ENCODE results near the gene NID1.

Gene NID1

GRCh38 chr1:236066828-236067386, 2.0 kb upstream of the NID1 start:
- Mint-ChIP-seq H3K9me3 (no peaks in the 10 kb centered on the region), H3K36me3 (ENCODE audit: insufficient read depth) (no peaks in the 10 kb centered on the region), H3K27ac (no peak overlapping the region), H3K4me3 (peak overlapping the region; percentile 3 to 18), H3K4me1 (ENCODE audit: low read depth in 2 of 2) (peaks cover 14 to 16% of the 10 kb centered on the region in 2 donors), H3K27me3 (peaks cover 20 to 57% of the 10 kb centered on the region in 2 donors)
- ATAC-seq (replicated peaks) = peak; percentile 91
- peak; percentile 51 to 63 (median 58) for DNase-seq

GRCh38 chr1:236066054-236066453, 1.2 kb upstream of the NID1 start:
- Mint-ChIP-seq H3K4me1 (ENCODE audit: low read depth in 2 of 2) (peaks cover 14 to 16% of the 10 kb centered on the region in 2 donors), H3K27ac (no peak overlapping the region), H3K36me3 (ENCODE audit: insufficient read depth) (no peaks in the 10 kb centered on the region), H3K4me3 (peak overlapping the region in 1 of 2 donors; percentile 49), H3K27me3 (peaks cover 20 to 58% of the 10 kb centered on the region in 2 donors), H3K9me3 (no peaks in the 10 kb centered on the region)
- DNase-seq (no peak), ATAC-seq (replicated peaks) (no peak)

GRCh38 chr1:236065509-236066005, 667 bp upstream of the NID1 start:
- Mint-ChIP-seq H3K36me3 (ENCODE audit: insufficient read depth) (no peaks in the 10 kb centered on the region), H3K4me1 (ENCODE audit: low read depth in 2 of 2) (peaks cover 14 to 16% of the 10 kb centered on the region in 2 donors), H3K9me3 (no peaks in the 10 kb centered on the region), H3K27ac (no peak overlapping the region), H3K4me3 (peak overlapping the region; percentile 49 to 62), H3K27me3 (peaks cover 20 to 58% of the 10 kb centered on the region in 2 donors)
- ATAC-seq (replicated peaks) (no peak), DNase-seq (no peak)

GRCh38 chr1:236063919-236064673, 794 bp downstream of the NID1 start:
- Mint-ChIP-seq H3K27ac (no peak overlapping the region), H3K4me1 (ENCODE audit: low read depth in 2 of 2) (peaks cover 14 to 16% of the 10 kb centered on the region in 2 donors), H3K27me3 (peaks cover 14 to 60% of the 10 kb centered on the region in 2 donors), H3K4me3 (peak overlapping the region; percentile 63 to 68), H3K9me3 (no peaks in the 10 kb centered on the region), H3K36me3 (ENCODE audit: insufficient read depth) (no peaks in the 10 kb centered on the region)
- no peak for ATAC-seq (replicated peaks)
- DNase-seq = no peak

GRCh38 chr1:236063551-236063918, 1.4 kb downstream of the NID1 start:
- Mint-ChIP-seq H3K4me3 (peak overlapping the region; percentile 63 to 68), H3K4me1 (ENCODE audit: low read depth in 2 of 2) (peaks cover 14 to 17% of the 10 kb centered on the region in 2 donors), H3K36me3 (ENCODE audit: insufficient read depth) (no peaks in the 10 kb centered on the region), H3K9me3 (no peaks in the 10 kb centered on the region), H3K27ac (no peak overlapping the region), H3K27me3 (peaks cover 14 to 60% of the 10 kb centered on the region in 2 donors)
- DNase-seq (no peak), ATAC-seq (replicated peaks) (no peak)

GRCh38 chr1:236060286-236060685, 4.6 kb downstream of the NID1 start:
- H3K9me3 Mint-ChIP-seq = no peaks in the 10 kb centered on the region
- H3K36me3 Mint-ChIP-seq (ENCODE audit: insufficient read depth) = no peaks in the 10 kb centered on the region
- no peak for ATAC-seq (replicated peaks)
- H3K4me1 Mint-ChIP-seq (ENCODE audit: low read depth in 2 of 2) = peaks cover 2 to 6% of the 10 kb centered on the region in 2 donors
- no peak overlapping the region for H3K27ac Mint-ChIP-seq
- H3K27me3 Mint-ChIP-seq = peaks cover 6 to 47% of the 10 kb centered on the region in 2 donors
- H3K4me3 Mint-ChIP-seq = no peak overlapping the region
- DNase-seq = no peak

- peaks cover 6 to 45% of the 10 kb centered on the region in 2 donors for H3K27me3 Mint-ChIP-seq
- H3K27ac Mint-ChIP-seq = peak overlapping the region in 1 of 2 donors; percentile 11
- H3K9me3 Mint-ChIP-seq = no peaks in the 10 kb centered on the region
- no peak for DNase-seq
- no peak for ATAC-seq (replicated peaks)
- peaks cover 2 to 6% of the 10 kb centered on the region in 2 donors for H3K4me1 Mint-ChIP-seq (ENCODE audit: low read depth in 2 of 2)
- H3K4me3 Mint-ChIP-seq = no peak overlapping the region
- no peaks in the 10 kb centered on the region for H3K36me3 Mint-ChIP-seq (ENCODE audit: insufficient read depth)
Observed at GRCh38 chr1:236059011-236059410, 5.9 kb downstream of the NID1 start.

- H3K27me3 Mint-ChIP-seq = peaks cover 3 to 44% of the 10 kb centered on the region in 2 donors
- ATAC-seq (replicated peaks) (peak; percentile 51), DNase-seq (no peak)
- H3K27ac Mint-ChIP-seq = peak overlapping the region in 1 of 2 donors; percentile 11
- H3K4me3 Mint-ChIP-seq = no peak overlapping the region
- no peaks in the 10 kb centered on the region for H3K36me3 Mint-ChIP-seq (ENCODE audit: insufficient read depth)
- H3K4me1 Mint-ChIP-seq (ENCODE audit: low read depth in 2 of 2) = peaks cover 2 to 6% of the 10 kb centered on the region in 2 donors
- H3K9me3 Mint-ChIP-seq = no peaks in the 10 kb centered on the region
Observed at GRCh38 chr1:236058141-236058934, 6.6 kb downstream of the NID1 start.

- H3K27ac Mint-ChIP-seq = no peak overlapping the region
Observed at GRCh38 chr1:236057546-236057945, 7.3 kb downstream of the NID1 start.

GRCh38 chr1:236052232-236052993, 12.5 kb downstream of the NID1 start:
- no peak overlapping the region for H3K27ac Mint-ChIP-seq
- ATAC-seq (replicated peaks) = no peak
- no peaks in the 10 kb centered on the region for H3K36me3 Mint-ChIP-seq (ENCODE audit: insufficient read depth)
- peaks cover 6 to 45% of the 10 kb centered on the region in 2 donors for H3K27me3 Mint-ChIP-seq
- no peak overlapping the region for H3K4me3 Mint-ChIP-seq
- no peak for DNase-seq
- H3K4me1 Mint-ChIP-seq (ENCODE audit: low read depth in 2 of 2) = no peaks in the 10 kb centered on the region
- no peaks in the 10 kb centered on the region for H3K9me3 Mint-ChIP-seq

More at GRCh38 chr1:236057546-236057945, 7.3 kb downstream of the NID1 start:
- Mint-ChIP-seq H3K4me3 (no peak overlapping the region), H3K27me3 (peaks cover 6 to 46% of the 10 kb centered on the region in 2 donors), H3K36me3 (ENCODE audit: insufficient read depth) (no peaks in the 10 kb centered on the region), H3K4me1 (ENCODE audit: low read depth in 2 of 2) (peaks cover 2 to 6% of the 10 kb centered on the region in 2 donors), H3K9me3 (no peaks in the 10 kb centered on the region)
- DNase-seq (no peak), ATAC-seq (replicated peaks) (no peak)

- no peaks in the 10 kb centered on the region for H3K9me3 Mint-ChIP-seq
- ATAC-seq (replicated peaks) (no peak), DNase-seq (no peak)
- H3K27me3 Mint-ChIP-seq = peaks cover 6 to 37% of the 10 kb centered on the region in 2 donors
- no peak overlapping the region for H3K27ac Mint-ChIP-seq
- H3K36me3 Mint-ChIP-seq (ENCODE audit: insufficient read depth) = no peaks in the 10 kb centered on the region
- no peak overlapping the region for H3K4me3 Mint-ChIP-seq
- no peaks in the 10 kb centered on the region for H3K4me1 Mint-ChIP-seq (ENCODE audit: low read depth in 2 of 2)
Observed at GRCh38 chr1:236051242-236051791, 13.6 kb downstream of the NID1 start.

- Mint-ChIP-seq H3K9me3 (no peaks in the 10 kb centered on the region), H3K4me3 (no peak overlapping the region), H3K27ac (no peak overlapping the region), H3K36me3 (ENCODE audit: insufficient read depth) (no peaks in the 10 kb centered on the region), H3K4me1 (ENCODE audit: low read depth in 2 of 2) (no peaks in the 10 kb centered on the region), H3K27me3 (peaks cover 9 to 32% of the 10 kb centered on the region in 2 donors)
- DNase-seq (no peak), ATAC-seq (replicated peaks) (no peak)
Observed at GRCh38 chr1:236045771-236046170, 19.1 kb downstream of the NID1 start.
